ENCODE results near the gene YLPM1. TPM values are rescaled to one million over a fixed set of nuclear protein-coding genes. Genes with fewer than 3 reads are reported as not detected.

The YLPM1 gene
- polyA plus RNA-seq, 3 donors = 2.9 to 19.2 (median 6.2) TPM

DNA sequence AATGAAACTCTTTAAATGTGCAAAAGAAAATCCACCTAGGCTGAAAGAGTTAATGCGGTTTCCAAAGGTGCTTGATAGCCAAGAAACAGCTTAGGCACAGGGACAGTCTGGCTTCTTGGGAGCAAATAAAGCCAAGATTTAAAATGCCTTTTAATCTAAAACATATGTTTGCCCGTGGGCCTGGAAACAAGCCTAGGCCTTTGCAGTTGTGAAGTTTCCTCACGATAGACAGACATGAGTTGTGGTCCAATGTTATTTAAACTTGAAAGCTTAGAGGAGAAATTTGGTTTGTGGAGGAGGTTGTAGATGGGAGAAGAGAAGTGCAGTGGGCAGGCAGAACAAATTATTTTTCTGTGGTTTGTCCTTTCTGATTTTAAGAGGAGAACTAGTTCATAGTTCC is 83.1 kb downstream of the YLPM1 start:
- intact Hi-C loops (cut with micrococcal nuclease) = no loop called here
- H2AFZ ChIP-seq (ENCODE audit: insufficient read depth, low read depth, low read length, poor library complexity, severe bottlenecking) = no peak overlapping the region
- DNase-seq = no peak

DNA sequence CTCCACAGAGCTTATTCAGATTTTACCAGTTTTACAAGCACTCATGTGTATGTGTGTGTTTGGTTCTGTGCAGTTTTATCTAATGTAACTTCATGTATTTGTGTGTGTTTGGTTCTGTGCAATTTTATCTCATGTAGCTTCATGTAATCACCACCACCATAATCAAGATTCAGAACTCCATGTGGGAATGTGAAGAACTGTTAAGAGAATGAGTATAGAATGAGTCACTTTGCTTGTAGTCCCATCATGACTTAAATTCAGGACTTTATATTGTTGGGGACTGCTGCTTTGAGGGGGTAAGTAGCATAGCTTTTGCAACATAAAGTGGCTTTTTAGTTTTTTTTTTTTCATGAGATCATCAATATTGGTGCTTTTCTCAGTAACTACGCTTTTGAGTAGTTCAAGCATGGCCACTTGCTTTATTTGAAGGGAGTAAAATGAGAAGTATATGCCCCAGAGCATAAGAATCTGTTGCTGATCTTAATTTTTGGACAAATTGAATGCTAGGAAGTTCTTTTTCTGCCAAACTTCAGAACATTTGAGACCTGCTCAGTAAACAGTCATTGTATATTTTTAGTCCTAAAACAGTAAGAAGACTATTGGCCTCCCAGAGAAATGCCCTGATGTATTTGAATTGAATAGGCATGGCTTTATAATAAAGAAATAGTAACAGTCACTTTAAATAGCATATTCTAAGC is 84.0 kb downstream of the YLPM1 start:
- H3K27ac ChIP-seq (ENCODE audit: low read depth in 1 of 2, low read length in 2 of 2) = no peak overlapping the region
- TF ChIP-seq, protein P1, sequence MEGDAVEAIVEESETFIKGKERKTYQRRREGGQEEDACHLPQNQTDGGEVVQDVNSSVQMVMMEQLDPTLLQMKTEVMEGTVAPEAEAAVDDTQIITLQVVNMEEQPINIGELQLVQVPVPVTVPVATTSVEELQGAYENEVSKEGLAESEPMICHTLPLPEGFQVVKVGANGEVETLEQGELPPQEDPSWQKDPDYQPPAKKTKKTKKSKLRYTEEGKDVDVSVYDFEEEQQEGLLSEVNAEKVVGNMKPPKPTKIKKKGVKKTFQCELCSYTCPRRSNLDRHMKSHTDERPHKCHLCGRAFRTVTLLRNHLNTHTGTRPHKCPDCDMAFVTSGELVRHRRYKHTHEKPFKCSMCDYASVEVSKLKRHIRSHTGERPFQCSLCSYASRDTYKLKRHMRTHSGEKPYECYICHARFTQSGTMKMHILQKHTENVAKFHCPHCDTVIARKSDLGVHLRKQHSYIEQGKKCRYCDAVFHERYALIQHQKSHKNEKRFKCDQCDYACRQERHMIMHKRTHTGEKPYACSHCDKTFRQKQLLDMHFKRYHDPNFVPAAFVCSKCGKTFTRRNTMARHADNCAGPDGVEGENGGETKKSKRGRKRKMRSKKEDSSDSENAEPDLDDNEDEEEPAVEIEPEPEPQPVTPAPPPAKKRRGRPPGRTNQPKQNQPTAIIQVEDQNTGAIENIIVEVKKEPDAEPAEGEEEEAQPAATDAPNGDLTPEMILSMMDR (IDR thresholded peaks at IDR 0.05) = no peak
- no peak overlapping the region for H3K4me2 ChIP-seq (replicated peaks; ENCODE audit: extremely low read depth, low read length, poor library complexity, severe bottlenecking)
- no peaks in the 10 kb centered on the region for H3K36me3 Mint-ChIP-seq
- intact Hi-C loops (cut with micrococcal nuclease) = no loop called here
- H3K9ac ChIP-seq (ENCODE audit: insufficient read depth, low read length, poor library complexity, severe bottlenecking) = no peak overlapping the region
- no peak overlapping the region for H3K4me3 ChIP-seq (replicated peaks in 1 of 3; ENCODE audit: low read depth in 2 of 3, low read length in 3 of 3)
- H3K9me3 ChIP-seq (replicated peaks in 1 of 2; ENCODE audit: control insufficient read depth in 1 of 2, insufficient read depth in 1 of 2, low read length in 2 of 2) = no peaks in the 10 kb centered on the region
- no peak for DNase-seq
- peaks cover 0 to 4% (median 0%) of the 10 kb centered on the region in 3 donors for H3K27me3 Mint-ChIP-seq (ENCODE audit: low read depth in 3 of 3)
- peaks cover 3% of the 10 kb centered on the region for H3K4me1 Mint-ChIP-seq
- H3K27me3 ChIP-seq (ENCODE audit: control insufficient read depth in 2 of 2, insufficient read depth in 2 of 2, low read length in 2 of 2) = no peaks in the 10 kb centered on the region
- no peaks in the 10 kb centered on the region for H3K9me3 Mint-ChIP-seq
- H3K4me3 Mint-ChIP-seq = no peak overlapping the region
- no peak overlapping the region for H2AFZ ChIP-seq (ENCODE audit: insufficient read depth, low read depth, low read length, poor library complexity, severe bottlenecking)
- H3K4me1 ChIP-seq (ENCODE audit: control insufficient read depth in 1 of 2, insufficient read depth in 2 of 2, low read length in 2 of 2) = peaks cover 4% of the 10 kb centered on the region in 2 donors
- no peaks in the 10 kb centered on the region for H3K36me3 ChIP-seq (replicated peaks in 1 of 2; ENCODE audit: control insufficient read depth in 1 of 2, insufficient read depth in 2 of 2, low read length in 2 of 2)
- no peak overlapping the region for H3K27ac Mint-ChIP-seq
- no peaks in the 10 kb centered on the region for H3K79me2 ChIP-seq (ENCODE audit: insufficient read depth, low read length)
- no peaks in the 10 kb centered on the region for H4K20me1 ChIP-seq (ENCODE audit: insufficient read depth, low read length)
- WGBS (ENCODE audit: insufficient coverage) = no CpG with 5 or more reads among the region's 1 CpG

More for the DNA sequence above, 83.1 kb downstream of the YLPM1 start:
- Histone ChIP-seq H3K4me3 (replicated peaks in 1 of 3; ENCODE audit: low read depth in 2 of 3, low read length in 3 of 3) (no peak overlapping the region), H3K9me3 (replicated peaks in 1 of 2; ENCODE audit: control insufficient read depth in 1 of 2, insufficient read depth in 1 of 2, low read length in 2 of 2) (no peaks in the 10 kb centered on the region), H3K27ac (ENCODE audit: low read depth in 1 of 2, low read length in 2 of 2) (no peak overlapping the region), H3K4me1 (ENCODE audit: control insufficient read depth in 1 of 2, insufficient read depth in 2 of 2, low read length in 2 of 2) (peaks cover 12 to 13% of the 10 kb centered on the region in 2 donors), H3K79me2 (ENCODE audit: insufficient read depth, low read length) (no peaks in the 10 kb centered on the region), H3K27me3 (ENCODE audit: control insufficient read depth in 2 of 2, insufficient read depth in 2 of 2, low read length in 2 of 2) (no peaks in the 10 kb centered on the region), H3K4me2 (replicated peaks; ENCODE audit: extremely low read depth, low read length, poor library complexity, severe bottlenecking) (no peak overlapping the region), H3K9ac (ENCODE audit: insufficient read depth, low read length, poor library complexity, severe bottlenecking) (no peak overlapping the region), H3K36me3 (replicated peaks in 1 of 2; ENCODE audit: control insufficient read depth in 1 of 2, insufficient read depth in 2 of 2, low read length in 2 of 2) (no peaks in the 10 kb centered on the region), H4K20me1 (ENCODE audit: insufficient read depth, low read length) (no peaks in the 10 kb centered on the region)
- Mint-ChIP-seq H3K4me3 (no peak overlapping the region), H3K36me3 (no peaks in the 10 kb centered on the region), H3K27ac (peak overlapping the region in 1 of 7 donors; percentile 0), H3K27me3 (ENCODE audit: low read depth in 3 of 3) (no peaks in the 10 kb centered on the region), H3K4me1 (peaks cover 11% of the 10 kb centered on the region), H3K9me3 (no peaks in the 10 kb centered on the region)
- TF ChIP-seq, protein P1 (IDR thresholded peaks at IDR 0.05) = no peak
- 94% methylated on average over 2 of the region's 3 CpGs for WGBS (ENCODE audit: insufficient coverage)
